ENCODE measurements around the gene CEP20.

DNA sequence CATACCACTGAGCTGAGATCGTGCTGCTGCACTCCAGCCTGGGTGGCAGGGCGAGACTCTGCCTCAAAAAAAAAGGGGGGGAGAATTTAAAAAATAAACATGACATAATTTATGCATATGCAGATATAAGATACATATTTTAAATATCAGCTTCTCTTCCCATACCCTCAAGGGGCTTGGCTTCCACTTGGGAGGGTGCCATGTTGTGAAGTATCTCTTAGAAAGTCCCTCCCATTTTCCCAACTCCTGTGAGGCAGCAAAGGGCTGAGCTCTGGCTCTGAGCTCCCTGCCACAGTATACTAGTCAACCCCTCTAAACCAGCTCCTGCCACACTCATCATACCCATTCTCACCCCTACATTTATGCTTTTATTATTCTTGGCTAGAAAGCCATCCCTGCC, 71.0 kb downstream of the CEP20 start:
- TF ChIP-seq TAF1 (IDR thresholded peaks at IDR 0.05; ENCODE audit: low read depth) (no peak), FOXM1 (IDR thresholded peaks at IDR 0.05; ENCODE audit: borderline replicate concordance, low read depth) (no peak), YY1 (IDR thresholded peaks at IDR 0.05; ENCODE audit: low read depth) (no peak), NFIC (IDR thresholded peaks at IDR 0.05) (no peak), EP300 (IDR thresholded peaks at IDR 0.05; ENCODE audit: borderline replicate concordance) (no peak), CREB1 (IDR thresholded peaks at IDR 0.05; ENCODE audit: low read depth) (no peak), TCF12 (IDR thresholded peaks at IDR 0.05; ENCODE audit: low read depth) (no peak), RAD21 (IDR thresholded peaks at IDR 0.05; ENCODE audit: low read depth) (no peak), TEAD4 (IDR thresholded peaks at IDR 0.05) (no peak), EGR1 (IDR thresholded peaks at IDR 0.05) (no peak), ZBTB7A (IDR thresholded peaks at IDR 0.05; ENCODE audit: low read depth) (no peak)
- TF ChIP-seq, protein P1, sequence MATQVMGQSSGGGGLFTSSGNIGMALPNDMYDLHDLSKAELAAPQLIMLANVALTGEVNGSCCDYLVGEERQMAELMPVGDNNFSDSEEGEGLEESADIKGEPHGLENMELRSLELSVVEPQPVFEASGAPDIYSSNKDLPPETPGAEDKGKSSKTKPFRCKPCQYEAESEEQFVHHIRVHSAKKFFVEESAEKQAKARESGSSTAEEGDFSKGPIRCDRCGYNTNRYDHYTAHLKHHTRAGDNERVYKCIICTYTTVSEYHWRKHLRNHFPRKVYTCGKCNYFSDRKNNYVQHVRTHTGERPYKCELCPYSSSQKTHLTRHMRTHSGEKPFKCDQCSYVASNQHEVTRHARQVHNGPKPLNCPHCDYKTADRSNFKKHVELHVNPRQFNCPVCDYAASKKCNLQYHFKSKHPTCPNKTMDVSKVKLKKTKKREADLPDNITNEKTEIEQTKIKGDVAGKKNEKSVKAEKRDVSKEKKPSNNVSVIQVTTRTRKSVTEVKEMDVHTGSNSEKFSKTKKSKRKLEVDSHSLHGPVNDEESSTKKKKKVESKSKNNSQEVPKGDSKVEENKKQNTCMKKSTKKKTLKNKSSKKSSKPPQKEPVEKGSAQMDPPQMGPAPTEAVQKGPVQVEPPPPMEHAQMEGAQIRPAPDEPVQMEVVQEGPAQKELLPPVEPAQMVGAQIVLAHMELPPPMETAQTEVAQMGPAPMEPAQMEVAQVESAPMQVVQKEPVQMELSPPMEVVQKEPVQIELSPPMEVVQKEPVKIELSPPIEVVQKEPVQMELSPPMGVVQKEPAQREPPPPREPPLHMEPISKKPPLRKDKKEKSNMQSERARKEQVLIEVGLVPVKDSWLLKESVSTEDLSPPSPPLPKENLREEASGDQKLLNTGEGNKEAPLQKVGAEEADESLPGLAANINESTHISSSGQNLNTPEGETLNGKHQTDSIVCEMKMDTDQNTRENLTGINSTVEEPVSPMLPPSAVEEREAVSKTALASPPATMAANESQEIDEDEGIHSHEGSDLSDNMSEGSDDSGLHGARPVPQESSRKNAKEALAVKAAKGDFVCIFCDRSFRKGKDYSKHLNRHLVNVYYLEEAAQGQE (IDR thresholded peaks at IDR 0.05; ENCODE audit: low read depth): no peak
